H4 (cell line): ENCODE measurements around the gene KCNG2. TPM values are rescaled to one million over a fixed set of nuclear protein-coding genes. Genes with fewer than 3 reads are reported as not detected.
"Not testable (repeated sequence)": the region's sequence is repeated elsewhere in the genome, so short reads cannot be mapped to it uniquely, and the experiment has no call there.

Experiments used
- DNase-seq: peaks from one replicate; pipeline ENCODE4 v3.0.0-alpha.2; 2015; ENCODE audit warnings: low spot score
- total RNA-seq: library from RNA; depleted of rRNA; stranded (reverse); fragments of >200 nt; shearing (Covaris generic); gene quantifications from 2 replicates; pipeline ENCODE4 v1.2.3, GENCODE V29; 2014; rRNA removed

KCNG2 gene
- total RNA-seq, result not detected in 2 replicates

- no peak for DNase-seq
Measured at GRCh38 chr18:79797518-79798345, at the start of gene KCNG2. KCNG2 (plus strand) TSS chr18:79797938; CDS start chr18:79863668, 65,730 bp downstream.

- DNase-seq, result no peak
Measured at GRCh38 chr18:79748321-79749180, 49.2 kb upstream of the KCNG2 start.

- DNase-seq, result no peak
Measured at GRCh38 chr18:79749251-79750191, 48.2 kb upstream of the KCNG2 start.

GRCh38 chr18:79750980-79751571 is 46.7 kb upstream of the KCNG2 start:
- DNase-seq, result no peak

- DNase-seq, result not testable (repeated sequence)
Measured at GRCh38 chr18:79751918-79752578, 45.7 kb upstream of the KCNG2 start.

GRCh38 chr18:79752946-79753345 is 44.8 kb upstream of the KCNG2 start:
- not testable (repeated sequence) for DNase-seq

GRCh38 chr18:79753391-79753851 is 44.3 kb upstream of the KCNG2 start:
- DNase-seq, result no peak

GRCh38 chr18:79754022-79754761 is 43.5 kb upstream of the KCNG2 start:
- DNase-seq, result no peak

GRCh38 chr18:79754831-79755351 is 42.8 kb upstream of the KCNG2 start:
- DNase-seq, result no peak

GRCh38 chr18:79755496-79756142 is 42.1 kb upstream of the KCNG2 start:
- no peak for DNase-seq

- no peak for DNase-seq
Measured at GRCh38 chr18:79756143-79756500, 41.6 kb upstream of the KCNG2 start.

GRCh38 chr18:79756826-79757225 is 40.9 kb upstream of the KCNG2 start:
- DNase-seq, result no peak

- no peak for DNase-seq
Measured at GRCh38 chr18:79760348-79760747, 37.4 kb upstream of the KCNG2 start.

GRCh38 chr18:79760881-79761280 is 36.9 kb upstream of the KCNG2 start:
- no peak for DNase-seq

GRCh38 chr18:79763407-79763806 is 34.3 kb upstream of the KCNG2 start:
- no peak for DNase-seq

- no peak for DNase-seq
Measured at GRCh38 chr18:79764131-79764530, 33.6 kb upstream of the KCNG2 start.

- DNase-seq, result no peak
Measured at GRCh38 chr18:79765491-79766245, 32.1 kb upstream of the KCNG2 start.

- no peak for DNase-seq
Measured at GRCh38 chr18:79766308-79766707, 31.4 kb upstream of the KCNG2 start.
